ENCODE data around the gene NHSL2.
"Not testable (repeated sequence)": the region's sequence is repeated elsewhere in the genome, so short reads cannot be mapped to it uniquely, and the experiment has no call there.

NHSL2 gene

GRCh38 chrX:71910643-71910985, at the start of gene NHSL2:
Gene NHSL2 (plus strand): TSS chrX:71910845.
- peak in 1 of 2 donors; percentile 2 for DNase-seq

- DNase-seq: no peak
Measured at GRCh38 chrX:71867680-71868079, 43.0 kb upstream of the NHSL2 start.

DNA sequence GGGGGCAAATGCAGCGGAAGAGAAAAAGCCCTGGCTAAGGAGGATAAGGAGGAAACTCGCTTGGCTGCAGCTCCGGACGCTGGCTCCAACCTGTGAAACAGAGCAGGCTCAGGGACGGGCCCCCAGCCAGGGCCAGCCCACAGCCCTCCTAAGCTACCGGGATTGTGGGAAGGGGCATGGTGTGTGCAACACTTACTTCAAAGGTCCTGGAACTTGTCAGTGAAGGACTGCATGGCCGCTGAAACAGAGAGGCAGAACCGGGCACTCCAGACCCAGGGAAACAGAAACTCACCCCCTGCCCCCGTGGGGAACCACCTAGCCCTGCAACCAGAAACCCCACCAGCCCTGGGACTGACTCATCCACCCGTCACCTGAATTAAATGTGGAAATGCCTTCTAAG, 41.1 kb upstream of the NHSL2 start:
- not testable (repeated sequence) for DNase-seq

DNA sequence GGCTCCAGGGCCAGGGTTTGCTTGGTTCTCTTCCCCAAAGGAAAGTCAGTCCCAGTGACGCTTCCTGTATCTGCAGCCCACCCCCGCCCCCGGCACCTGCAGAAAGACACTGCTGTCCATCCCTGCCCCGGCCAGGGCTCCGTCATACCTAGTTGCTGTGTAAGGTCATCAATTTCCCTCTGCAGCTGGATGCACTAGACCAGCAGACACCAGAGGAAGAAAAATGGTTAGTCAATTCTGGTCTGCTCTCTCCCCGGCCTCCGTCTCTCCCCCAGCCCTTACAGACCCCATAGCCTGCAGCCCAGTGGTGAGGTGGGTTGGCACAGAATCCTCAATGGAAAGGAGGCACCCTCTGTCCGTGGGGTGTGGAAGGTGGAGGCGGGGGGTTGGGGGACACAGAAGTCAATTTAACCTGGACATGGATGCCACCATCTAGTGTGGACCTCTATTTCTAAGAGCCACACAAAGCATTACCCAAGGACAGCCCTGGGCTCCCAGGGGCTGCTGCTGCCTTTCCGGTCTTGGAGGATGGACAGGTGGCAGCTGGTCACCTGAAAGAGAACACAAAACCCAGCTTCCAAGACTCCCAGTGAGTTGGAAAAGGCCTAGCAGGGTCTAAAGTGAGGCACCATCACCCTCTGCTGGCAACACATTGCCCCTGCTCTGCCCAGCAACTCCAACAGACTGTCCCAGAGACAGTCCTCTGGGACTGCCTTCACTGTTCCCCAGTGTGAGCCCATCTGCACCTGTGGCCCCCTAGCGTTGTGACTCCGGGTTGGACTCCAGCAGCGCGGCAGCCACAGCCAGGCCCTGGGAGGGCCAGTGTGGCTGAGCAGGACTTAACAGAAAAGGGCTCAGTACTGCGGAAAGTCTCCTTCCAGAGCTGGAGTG, 40.2 kb upstream of the NHSL2 start:
- no peak for DNase-seq

DNA sequence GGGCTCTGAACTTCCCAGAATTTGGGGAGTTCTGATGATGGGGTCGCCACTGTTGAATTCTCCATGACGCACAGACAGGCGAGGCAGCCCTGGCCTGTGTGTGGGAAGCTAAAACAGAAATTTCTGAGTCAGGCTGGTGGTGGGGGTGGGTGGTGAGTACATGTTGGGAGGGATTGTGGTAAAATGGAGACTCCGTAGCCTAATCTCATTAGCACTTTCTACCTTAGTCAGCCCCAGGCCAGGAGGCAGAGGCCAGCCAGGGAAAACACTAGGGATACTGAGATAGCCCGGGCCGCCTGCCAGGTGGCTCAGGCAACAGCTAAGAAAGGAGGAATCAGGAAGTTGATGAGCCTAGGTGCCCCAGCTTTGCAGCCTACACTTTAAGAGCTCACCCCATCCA, 39.3 kb upstream of the NHSL2 start:
- no peak for DNase-seq

DNA sequence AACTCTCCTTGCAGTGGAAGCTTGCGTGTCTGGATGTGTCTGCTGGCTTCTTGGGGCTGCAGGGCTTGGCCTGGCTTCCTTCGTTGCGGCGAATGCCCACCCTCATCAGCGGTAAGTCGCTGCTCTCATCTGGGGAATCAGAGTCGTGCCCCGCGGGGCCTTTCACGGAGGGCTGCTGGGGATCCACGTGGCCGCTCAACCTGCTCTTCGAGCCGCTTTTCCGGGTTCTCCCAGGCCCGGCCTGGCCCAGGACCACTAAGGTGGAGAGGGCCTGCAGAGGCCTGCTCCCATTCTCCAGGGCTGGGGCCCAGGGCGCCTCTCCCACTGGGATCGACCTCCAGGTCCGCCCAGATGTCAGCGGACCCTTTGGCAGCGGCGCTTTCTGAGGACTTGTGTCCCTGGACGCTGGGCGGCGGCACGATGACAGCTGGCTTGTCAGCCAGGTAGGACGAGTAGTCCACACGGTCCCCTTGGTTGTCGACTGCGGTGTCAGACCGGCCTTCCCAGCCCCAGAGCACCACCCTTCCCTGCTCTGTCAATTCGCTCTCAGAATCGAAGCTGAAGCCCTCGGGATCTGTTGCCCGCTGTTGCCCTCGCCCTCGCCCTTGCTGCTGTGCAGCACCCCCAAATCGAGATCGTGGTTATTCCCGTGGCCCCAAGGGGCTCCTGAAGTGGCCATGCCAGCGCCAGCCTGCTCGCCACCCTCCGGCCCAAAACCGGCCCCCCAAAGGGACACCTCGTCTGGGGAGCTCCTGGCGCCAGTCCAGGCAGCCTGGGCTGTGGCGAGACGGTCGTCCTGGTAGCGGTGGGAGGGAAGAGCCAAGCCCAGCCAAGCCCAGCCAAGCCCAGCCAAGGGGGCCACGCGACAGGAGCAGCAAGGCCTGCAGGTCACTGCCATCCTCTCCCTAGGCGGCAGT, 37.8 kb upstream of the NHSL2 start:
- no peak for DNase-seq

GRCh38 chrX:71873459-71873833, 37.2 kb upstream of the NHSL2 start:
- no peak for DNase-seq

DNA sequence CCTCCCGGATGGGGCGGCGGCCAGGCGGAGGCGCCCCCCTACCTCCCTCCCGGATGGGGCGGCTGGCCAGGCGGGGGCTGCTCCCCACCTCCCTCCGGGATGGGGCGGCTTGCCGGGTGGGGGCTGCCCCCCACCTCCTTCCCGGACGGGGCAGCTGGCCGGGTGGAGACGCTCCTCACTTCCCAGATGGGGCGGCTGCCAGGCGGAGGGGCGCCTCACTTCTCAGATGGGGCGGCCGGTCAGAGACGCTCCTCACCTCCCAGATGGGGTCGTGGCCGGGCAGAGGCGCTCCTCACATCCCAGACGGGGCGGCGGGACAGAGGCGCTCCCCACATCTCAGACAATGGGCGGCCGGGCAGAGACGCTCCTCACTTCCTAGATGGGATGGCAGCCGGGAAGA, 33.8 kb upstream of the NHSL2 start:
- not testable (repeated sequence) for DNase-seq

GRCh38 chrX:71885099-71885498, 25.5 kb upstream of the NHSL2 start:
- DNase-seq: no peak

DNA sequence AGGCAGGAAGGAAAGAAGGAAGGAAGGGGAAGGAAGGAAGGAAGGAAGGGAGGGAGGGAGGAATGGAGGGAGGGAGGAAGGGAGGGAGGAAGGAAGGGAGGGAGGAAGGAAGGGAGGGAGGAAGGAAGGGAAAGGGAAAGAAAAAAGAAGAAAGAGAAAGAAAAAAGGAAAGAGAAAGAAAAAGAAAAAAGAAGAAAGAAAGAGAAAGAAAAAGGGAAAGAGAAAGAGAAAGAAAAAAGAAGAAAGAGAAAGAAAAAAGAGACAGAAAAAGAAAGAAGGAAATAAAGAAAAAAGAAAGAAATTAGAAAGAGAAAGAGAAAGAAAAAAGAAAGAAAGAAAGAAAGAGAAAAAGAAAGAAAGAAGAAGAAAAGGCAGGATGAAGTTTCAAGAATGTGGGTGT, 15.0 kb upstream of the NHSL2 start:
- no peak for DNase-seq

- DNase-seq: no peak
Measured at GRCh38 chrX:71906144-71906543, 4.5 kb upstream of the NHSL2 start.

- no peak for DNase-seq
Measured at GRCh38 chrX:71908387-71908786, 2.3 kb upstream of the NHSL2 start.

DNA sequence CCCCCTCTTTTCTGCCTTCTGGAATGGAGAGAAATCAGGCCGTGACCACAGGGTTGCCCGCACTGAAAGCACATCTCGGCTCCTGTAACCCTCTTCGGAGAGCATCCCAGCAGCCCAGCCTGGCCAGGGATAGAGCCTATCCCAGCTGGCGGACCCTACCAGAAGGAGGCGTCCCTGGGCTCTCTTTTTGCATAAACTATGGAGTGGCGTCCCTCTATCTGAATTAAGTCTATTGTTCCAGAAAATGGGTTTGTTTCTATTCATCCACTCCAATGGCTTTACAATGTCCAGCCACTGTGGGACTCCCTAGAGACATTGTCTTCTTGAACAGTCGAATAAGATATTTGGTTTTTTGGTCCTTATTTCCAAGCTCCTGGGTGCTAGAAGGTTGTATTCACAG, 689 bp upstream of the NHSL2 start:
- DNase-seq: no peak

DNA sequence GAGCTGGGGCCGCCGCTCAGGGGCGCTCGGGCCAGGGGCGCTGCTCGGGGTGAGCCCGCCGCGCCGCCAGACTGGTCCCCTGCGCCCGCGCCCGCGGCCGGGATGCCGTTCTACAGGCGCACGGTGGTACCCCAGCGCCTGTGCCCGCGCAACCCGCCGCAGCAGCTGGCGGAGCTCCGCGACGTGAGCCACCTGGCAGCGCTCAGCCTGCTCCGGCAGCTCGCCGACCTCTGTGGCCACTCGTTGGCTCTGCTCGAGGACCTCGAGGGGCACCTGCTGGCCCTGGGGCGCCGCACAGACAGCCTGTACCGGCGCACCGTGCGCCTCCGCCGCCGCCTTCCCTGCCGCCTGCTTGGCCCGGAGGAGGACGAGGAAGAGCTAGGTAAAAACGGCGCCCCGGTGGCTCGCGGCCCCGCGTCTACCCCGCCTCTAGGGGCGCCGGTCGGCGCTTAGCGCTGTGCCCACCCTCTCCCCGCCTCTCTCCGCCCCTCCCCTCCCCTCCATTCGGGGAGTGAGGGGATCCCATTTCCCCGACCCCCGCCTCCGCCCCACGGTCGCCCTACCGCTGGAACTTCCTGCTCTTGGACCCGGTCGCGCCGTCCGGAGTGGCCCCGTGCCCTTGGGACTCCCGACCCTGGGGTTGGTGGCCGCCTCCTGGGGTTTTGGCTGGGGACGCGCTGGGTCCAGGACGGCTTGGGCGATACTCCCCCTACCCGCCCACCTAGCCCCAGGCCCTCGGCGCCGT, 513 bp downstream of the NHSL2 start:
- no peak for DNase-seq

DNA sequence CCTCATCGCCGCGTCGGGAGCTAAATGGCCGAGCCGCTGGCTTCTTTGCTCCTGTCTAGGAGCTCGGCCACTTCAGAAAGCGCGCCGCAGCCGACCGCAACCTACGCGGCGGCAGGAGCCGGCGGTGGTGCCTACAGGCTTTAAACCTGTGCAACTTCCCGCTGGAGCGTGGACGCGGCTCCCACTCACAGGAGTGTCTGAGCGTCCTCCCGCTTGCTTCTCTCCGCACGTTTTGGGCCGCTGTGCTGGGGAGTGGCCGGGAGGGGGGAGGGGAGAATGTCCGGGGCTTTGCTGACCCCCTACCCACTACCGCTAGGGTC, 1.0 kb downstream of the NHSL2 start:
- no peak for DNase-seq

DNA sequence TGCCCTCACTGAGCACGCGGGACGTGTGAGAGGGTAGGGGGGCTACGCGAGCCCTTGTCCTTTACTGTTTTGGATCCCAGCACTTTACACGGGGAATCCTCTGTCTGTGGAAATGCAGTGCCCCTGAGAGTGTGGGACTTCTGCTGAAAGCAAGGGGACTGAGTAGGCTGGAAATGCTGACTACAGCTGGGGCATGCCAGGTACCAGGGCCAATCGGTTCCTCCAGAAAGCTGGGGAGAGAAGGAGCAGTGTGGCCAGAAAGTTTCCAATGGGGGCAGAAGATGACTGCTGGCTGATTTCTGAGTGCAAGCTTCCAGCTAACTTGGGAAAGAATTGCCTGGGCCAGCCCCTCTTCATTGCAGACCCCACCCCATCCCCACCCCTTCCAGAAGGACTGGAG, 1.5 kb downstream of the NHSL2 start:
- DNase-seq: no peak

DNA sequence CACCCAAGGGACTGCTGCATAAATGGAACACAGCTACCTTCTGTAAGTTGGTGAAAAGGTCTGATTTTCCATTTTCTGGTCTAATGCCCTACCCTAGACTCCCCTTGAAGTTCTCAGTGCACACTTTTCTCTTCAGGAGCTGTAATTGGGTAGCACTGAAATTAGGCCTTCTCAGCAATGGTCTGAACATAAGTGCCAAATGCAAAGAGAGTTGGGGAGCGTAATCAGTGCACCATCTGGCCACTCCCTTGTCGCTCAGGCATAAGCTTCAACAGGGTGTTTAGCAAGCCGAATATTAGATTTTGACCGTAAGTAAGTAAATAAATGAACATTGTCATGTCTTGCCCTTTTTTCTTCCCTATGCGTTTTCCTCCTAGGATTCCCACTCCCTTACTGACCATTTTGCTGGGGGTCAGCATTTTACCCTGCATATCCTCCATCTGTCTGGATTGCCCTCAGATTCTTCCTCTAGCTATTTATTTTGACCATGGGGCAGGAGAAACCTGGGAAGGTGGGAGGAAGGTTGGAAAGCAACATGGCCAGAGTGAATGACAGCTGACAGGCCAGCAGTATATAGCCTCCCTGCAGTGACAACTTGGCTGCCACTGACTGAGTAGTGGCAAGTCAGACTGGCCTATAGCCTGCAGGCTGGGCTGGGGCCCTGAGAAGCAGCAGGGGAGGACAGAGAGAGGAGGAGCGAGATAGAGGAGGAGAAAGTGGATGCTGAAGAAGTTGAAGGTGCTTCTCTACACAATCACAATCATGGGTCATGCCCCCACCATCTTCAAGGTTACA, 2.7 kb downstream of the NHSL2 start:
- DNase-seq: no peak

DNA sequence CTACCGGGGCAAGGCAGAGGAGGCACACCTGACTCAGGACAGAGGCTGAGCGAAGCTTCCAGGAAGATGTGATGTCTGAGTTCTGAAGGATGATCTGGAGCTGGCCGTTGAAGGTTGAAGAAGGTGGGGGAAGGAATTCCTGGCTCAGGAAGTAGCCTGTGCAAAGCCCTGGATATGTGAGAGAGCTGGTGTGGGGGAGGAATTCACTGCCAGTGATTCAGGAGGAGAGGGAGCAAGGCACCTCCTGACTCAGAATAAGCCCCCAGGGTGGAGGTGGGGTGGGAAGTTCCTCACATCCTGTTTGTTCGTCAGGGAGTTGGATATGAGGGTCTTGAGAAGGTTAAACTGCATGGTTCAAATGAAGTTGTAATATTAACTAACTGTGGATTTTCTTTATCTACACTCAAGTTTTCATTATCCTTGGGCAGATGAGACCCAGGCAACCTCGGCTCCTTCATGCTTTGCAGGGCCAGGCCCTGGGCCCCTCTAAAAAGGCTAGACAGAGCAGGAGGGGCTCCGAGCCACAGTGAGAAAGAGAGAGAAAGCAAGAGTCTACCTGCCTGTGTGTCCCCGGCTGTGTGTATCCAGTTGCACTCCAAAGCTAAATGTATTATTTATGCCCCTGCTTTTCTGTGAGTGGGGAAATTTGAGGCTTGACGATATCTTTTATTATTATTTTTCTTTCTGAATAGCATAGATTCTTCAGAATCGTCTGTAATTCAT, 7.1 kb downstream of the NHSL2 start:
- no peak for DNase-seq

DNA sequence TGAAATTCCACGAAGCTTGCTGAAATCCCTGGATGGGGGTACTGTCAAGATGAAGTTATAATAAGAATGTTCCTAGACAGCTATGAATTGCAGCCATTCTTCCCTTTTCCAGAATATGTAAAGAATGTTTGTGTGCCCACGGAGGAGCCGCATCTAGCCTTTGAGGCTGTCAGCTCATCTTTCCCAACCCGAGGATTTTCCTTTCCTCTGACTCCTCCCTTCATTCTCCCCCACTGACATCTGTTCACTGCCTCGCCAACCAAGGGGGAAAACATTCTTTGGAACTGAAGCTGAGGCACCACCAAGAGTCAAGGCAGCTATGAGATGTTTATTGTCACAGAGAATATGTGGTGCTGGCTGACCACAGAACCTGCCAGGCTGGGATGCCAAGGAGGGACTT, 8.8 kb downstream of the NHSL2 start:
- no peak for DNase-seq

DNA sequence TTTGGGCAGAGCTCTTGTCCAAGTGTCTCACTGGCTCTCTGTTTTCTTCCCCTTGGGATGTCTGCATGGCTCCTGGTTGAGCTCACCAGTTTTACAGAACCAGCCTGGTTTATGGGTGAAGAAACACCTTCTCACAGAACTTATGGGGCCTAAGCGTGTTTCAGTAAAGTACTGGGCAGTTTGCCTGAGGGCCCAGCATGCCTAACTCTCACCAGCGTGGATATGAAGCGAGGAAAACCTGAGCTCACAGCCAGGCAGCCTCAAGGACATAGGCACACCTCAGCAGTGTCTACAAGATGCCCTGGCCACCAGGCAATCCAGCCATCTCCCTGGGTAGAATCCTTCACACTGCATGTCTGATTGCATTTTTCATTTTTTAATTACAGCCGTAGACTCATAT, 9.2 kb downstream of the NHSL2 start:
- DNase-seq: no peak

GRCh38 chrX:71922686-71923085, 12.0 kb downstream of the NHSL2 start:
- DNase-seq: no peak

GRCh38 chrX:71923516-71923915, 12.9 kb downstream of the NHSL2 start:
- DNase-seq: no peak
